Skeletal muscle cell (primary cell): ENCODE measurements around the gene UBAC1.
"Not testable (repeated sequence)": the region's sequence is repeated elsewhere in the genome, so short reads cannot be mapped to it uniquely, and the experiment has no call there.

Source experiments
- DNase-seq: peaks from one replicate; pipeline ENCODE4 v3.0.0-alpha.2; 2010; ENCODE audit warnings: low read depth
- H3K4me3 ChIP-seq: 2 replicates; pipeline ENCODE4 v1.5.1; 2011; ENCODE audit warnings: low read depth, mild to moderate bottlenecking, control low read depth, low read length, moderate library complexity

The UBAC1 gene

GRCh38 chr9:135927195-135928013 lies 33.8 kb downstream of the UBAC1 start:
- DNase-seq: no peak
- no peak overlapping the region for H3K4me3 ChIP-seq

GRCh38 chr9:135926402-135927194 lies 34.6 kb downstream of the UBAC1 start:
- DNase-seq: no peak
- no peak overlapping the region for H3K4me3 ChIP-seq

GRCh38 chr9:135925496-135926133 lies 35.6 kb downstream of the UBAC1 start:
- H3K4me3 ChIP-seq: no peak overlapping the region
- no peak for DNase-seq

- DNase-seq: no peak
- H3K4me3 ChIP-seq: no peak overlapping the region
Measured at GRCh38 chr9:135924628-135925338, 36.4 kb downstream of the UBAC1 start.

GRCh38 chr9:135923508-135923907 lies 37.7 kb downstream of the UBAC1 start:
- no peak overlapping the region for H3K4me3 ChIP-seq
- DNase-seq: no peak

- no peak overlapping the region for H3K4me3 ChIP-seq
- no peak for DNase-seq
Measured at GRCh38 chr9:135921749-135922310, 39.3 kb downstream of the UBAC1 start.

GRCh38 chr9:135920973-135921585 lies 40.1 kb downstream of the UBAC1 start:
- H3K4me3 ChIP-seq: no peak overlapping the region
- DNase-seq: no peak

- H3K4me3 ChIP-seq: no peak overlapping the region
- DNase-seq: no peak
Measured at GRCh38 chr9:135920256-135920930, 40.8 kb downstream of the UBAC1 start.

GRCh38 chr9:135919318-135919890 lies 41.8 kb downstream of the UBAC1 start:
- DNase-seq: no peak
- no peak overlapping the region for H3K4me3 ChIP-seq

GRCh38 chr9:135916227-135916626 lies 44.9 kb downstream of the UBAC1 start:
- not testable (repeated sequence) for DNase-seq, H3K4me3 ChIP-seq

GRCh38 chr9:135914921-135915320 lies 46.3 kb downstream of the UBAC1 start:
- H3K4me3 ChIP-seq: no peak overlapping the region
- DNase-seq: no peak

- not testable (repeated sequence) for H3K4me3 ChIP-seq, DNase-seq
Measured at GRCh38 chr9:135911233-135911632, 49.9 kb downstream of the UBAC1 start.

- H3K4me3 ChIP-seq: no peak overlapping the region
- no peak for DNase-seq
Measured at GRCh38 chr9:135910757-135911156, 50.4 kb downstream of the UBAC1 start.

- no peak for DNase-seq
- H3K4me3 ChIP-seq: no peak overlapping the region
Measured at GRCh38 chr9:135910216-135910615, 51.0 kb downstream of the UBAC1 start.

- H3K4me3 ChIP-seq: no peak overlapping the region
Measured at GRCh38 chr9:135909371-135909770, 51.8 kb downstream of the UBAC1 start.

GRCh38 chr9:135908754-135909204 lies 52.4 kb downstream of the UBAC1 start:
- H3K4me3 ChIP-seq: peak overlapping the region; percentile 75
- DNase-seq: no peak

More at GRCh38 chr9:135909371-135909770, 51.8 kb downstream of the UBAC1 start:
- no peak for DNase-seq

GRCh38 chr9:135908093-135908753 lies 53.0 kb downstream of the UBAC1 start:
- no peak for DNase-seq
- peak overlapping the region; percentile 75 for H3K4me3 ChIP-seq
